WI38 (cell line): ENCODE data around the gene EPB41L4A.
"Not testable (repeated sequence)": the region's sequence is repeated elsewhere in the genome, so short reads cannot be mapped to it uniquely, and the experiment has no call there.

Experiments used
- H3K4me3 ChIP-seq: 2 replicates; pipeline ENCODE4 v1.5.1; 2011; ENCODE audit warnings: low read depth, mild to moderate bottlenecking, control low read depth, low read length
- TF ChIP-seq, protein P1 (sequence below): IDR thresholded peaks from 2 replicates; pipeline ENCODE4 v1.5.1; 2012; ENCODE audit warnings: low read depth, mild to moderate bottlenecking, control low read depth, low read length

Gene EPB41L4A

DNA sequence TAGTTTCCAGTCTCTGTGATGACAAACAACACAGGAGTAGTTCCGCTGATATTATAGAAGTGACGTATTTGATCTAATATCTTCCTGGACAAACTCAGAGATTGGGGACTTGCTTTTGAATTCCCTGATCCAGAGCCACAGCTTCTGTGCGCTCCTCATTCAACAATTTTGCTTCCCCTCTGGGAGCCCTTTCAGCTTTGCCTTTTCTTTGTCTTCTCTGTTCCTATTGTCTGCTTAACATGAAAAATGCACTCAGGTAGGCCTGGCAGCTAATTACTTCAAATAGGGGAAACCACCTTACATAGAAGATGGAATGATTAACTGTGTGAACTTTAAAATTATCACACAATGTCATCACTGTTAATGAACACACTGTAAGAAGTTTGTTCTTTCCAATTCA lies 192.9 kb downstream of the EPB41L4A start:
- no peak overlapping the region for H3K4me3 ChIP-seq
- TF ChIP-seq, protein P1, sequence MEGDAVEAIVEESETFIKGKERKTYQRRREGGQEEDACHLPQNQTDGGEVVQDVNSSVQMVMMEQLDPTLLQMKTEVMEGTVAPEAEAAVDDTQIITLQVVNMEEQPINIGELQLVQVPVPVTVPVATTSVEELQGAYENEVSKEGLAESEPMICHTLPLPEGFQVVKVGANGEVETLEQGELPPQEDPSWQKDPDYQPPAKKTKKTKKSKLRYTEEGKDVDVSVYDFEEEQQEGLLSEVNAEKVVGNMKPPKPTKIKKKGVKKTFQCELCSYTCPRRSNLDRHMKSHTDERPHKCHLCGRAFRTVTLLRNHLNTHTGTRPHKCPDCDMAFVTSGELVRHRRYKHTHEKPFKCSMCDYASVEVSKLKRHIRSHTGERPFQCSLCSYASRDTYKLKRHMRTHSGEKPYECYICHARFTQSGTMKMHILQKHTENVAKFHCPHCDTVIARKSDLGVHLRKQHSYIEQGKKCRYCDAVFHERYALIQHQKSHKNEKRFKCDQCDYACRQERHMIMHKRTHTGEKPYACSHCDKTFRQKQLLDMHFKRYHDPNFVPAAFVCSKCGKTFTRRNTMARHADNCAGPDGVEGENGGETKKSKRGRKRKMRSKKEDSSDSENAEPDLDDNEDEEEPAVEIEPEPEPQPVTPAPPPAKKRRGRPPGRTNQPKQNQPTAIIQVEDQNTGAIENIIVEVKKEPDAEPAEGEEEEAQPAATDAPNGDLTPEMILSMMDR: no peak

DNA sequence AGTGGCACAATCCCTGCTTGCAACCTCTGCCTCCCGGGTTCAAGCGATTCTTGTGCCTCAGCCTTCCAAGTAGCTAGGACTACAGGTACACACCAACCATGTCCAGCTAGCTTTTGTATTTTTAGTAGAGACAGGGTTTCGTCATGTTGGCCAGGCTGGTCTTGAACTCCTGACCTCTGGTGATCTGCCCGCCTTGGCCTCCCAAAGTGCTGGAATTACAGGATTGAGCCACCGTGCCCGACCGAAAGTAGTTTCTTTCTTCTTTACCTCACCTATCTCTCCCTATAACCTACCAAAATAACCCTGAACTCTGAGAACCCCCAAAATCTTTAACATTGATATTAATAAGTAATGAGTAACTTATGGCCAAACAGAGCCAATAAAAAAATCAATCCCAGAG lies 196.1 kb downstream of the EPB41L4A start:
- H3K4me3 ChIP-seq: not testable (repeated sequence)

DNA sequence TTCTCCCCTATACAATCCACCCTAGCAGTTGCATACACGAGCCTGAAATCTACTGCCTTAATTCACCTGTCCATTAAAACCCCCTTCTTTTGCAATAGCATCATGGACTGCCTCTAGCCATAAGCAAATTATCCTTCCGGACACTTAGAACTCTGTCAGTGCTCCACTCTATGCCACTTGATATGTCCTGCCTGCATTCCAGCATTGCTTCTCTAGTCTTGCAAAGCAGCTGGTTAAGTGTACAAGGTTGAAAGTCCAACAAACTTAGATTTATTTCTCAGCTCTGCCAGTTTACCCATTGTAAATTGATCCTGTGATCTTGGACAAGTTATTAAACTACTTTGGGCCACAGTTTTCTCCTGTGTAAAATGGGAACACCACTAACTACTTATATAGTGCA lies 197.9 kb downstream of the EPB41L4A start:
- H3K4me3 ChIP-seq: no peak overlapping the region
- TF ChIP-seq, protein P1: no peak

DNA sequence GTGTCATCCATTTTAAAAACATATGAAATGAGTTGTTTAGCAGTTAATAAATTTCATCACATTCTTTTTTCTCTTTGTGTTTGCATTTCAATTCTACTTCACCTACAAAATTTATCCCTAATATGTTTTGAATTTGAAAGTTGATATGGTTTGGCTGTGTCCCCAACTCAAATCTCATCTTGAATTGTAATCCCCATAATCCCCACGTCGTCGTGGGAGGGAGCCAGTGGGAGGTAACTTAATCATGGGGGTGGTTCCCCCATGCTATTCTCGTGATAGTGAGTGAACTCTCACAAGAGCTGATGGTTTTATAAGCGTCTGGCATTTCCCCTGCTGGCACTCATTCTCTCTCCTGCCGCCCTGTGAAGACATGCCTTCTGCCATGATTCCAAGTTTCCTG lies 200.1 kb downstream of the EPB41L4A start:
- TF ChIP-seq, protein P1: no peak

DNA sequence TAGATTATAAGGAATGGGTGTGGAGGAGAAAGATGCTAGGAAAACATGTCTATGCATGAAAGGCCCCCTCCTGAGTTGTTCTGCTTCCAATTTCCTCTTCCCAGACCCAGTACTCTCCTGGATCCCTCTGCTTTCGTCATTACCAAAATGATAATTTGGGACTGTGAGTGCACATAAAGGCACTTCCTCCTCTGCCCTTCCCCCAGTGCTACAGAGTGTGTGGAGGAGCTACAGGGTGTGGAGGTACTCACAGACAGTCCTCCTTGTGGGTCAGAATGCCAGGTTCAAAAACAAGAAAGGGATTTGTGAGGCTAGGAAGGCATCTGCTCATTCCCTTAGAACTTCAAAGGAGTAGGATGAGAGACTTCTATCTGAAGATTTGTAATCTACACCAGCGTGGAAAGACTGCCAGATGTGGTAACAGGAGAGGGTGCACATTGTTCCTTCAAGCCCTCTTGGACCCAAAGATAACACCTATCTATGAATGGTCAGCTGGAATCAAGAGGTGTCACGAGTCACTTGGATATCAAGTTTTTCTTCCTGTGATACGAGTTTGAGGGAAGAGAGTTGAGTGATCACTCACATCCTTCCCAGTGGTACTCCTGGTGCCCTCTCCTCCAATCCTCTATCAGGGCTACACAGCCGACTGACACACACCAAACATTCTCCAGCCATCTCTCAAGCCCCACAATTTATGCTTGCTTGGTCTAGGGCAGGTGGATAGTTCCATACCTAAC lies 201.1 kb downstream of the EPB41L4A start:
- TF ChIP-seq, protein P1: no peak
- H3K4me3 ChIP-seq: no peak overlapping the region

More for the DNA sequence above, 200.1 kb downstream of the EPB41L4A start:
- no peak overlapping the region for H3K4me3 ChIP-seq

DNA sequence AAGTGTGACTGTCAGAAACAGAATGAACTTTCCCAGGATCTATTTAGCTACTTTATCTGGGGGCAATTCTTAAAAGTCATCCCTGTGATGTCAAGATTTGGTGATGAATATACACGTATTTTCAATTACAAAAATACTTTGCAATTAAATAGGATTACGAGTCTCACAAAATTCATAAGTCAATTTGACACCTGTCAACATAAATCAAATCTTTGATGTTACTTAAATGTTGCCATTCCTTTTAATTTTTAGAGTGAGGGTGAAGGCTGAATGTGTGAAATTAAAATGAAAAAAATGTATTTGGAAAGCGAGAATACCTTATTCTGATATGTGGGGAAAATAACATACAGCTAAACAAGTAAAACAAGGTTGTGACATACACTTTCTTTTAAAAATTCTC lies 202.9 kb downstream of the EPB41L4A start:
- TF ChIP-seq, protein P1: no peak
- H3K4me3 ChIP-seq: no peak overlapping the region

DNA sequence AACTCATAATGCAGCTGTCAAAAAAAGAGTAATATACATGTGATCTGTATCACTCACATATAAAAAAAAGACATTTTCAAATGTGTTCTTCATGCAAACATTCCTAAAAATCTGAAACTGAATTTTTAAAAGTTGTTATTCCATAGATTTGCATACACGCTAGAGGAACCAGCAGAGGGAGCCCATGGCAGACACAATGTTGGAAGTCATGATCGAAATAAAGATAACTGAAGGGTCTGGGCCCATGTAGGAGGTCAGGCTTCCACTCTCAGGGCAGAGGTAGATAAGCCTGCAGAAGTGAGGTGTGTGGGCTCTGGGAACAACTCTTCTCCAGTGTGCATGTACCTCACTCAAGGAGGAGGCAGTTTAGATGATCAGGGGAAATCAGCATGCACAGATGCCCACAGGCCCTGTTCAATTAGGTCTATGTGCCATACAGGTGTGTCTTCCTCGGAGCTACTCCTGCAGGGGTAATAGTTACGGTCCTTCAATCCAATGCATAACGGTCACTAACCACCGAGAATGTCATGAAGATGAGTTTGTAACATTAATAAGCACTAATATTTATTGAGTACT lies 208.6 kb downstream of the EPB41L4A start:
- H3K4me3 ChIP-seq: no peak overlapping the region
- TF ChIP-seq, protein P1: peak; percentile 26
